HepG2 (cell line): ENCODE measurements around the gene SMIM44. TPM values are rescaled to one million over a fixed set of nuclear protein-coding genes. Genes with fewer than 3 reads are reported as not detected.

Experiments used
- ATAC-seq: fragments of 200-7000 bp; cut with Tn5 transposase; 3 replicates; pipeline ENCODE4 v1.9.1; 2020; ENCODE audit warnings: mild to moderate bottlenecking, moderate library complexity
- BruUV-seq: library from RNA; stranded (reverse); fragments of 400-500 nt; replicated peaks from 2 replicates; lab custom pipeline; 2021; lab: Mats Ljungman, UMichigan
- CTCF ChIA-PET: fragments of 300-600 bp; formaldehyde crosslinking; extraction: SDS; loops from one replicate; lab custom pipeline; 2021; ENCODE audit warnings: low total read pairs, inconsistent platforms, low intra/inter-chr PET ratio; lab: Yijun Ruan, JAX
- POLR2A ChIA-PET: fragments of 350-600 bp; sonication (Branson Sonifier 250); formaldehyde crosslinking; loops from one replicate; lab custom pipeline; 2020; ENCODE audit warnings: antibody characterized with exemption, inconsistent platforms; lab: Yijun Ruan, JAX
- DNase-seq: peaks from one replicate; pipeline ENCODE4 v3.0.0-alpha.2; 2015; ENCODE audit warnings: low spot score
- FAIRE-seq: peaks from 3 replicates; lab custom pipeline; 2011; peaks lifted over from hg19 to GRCh38; lab: Jason Lieb, UNC
- H2AFZ ChIP-seq: one replicate; pipeline ENCODE4 v1.6.1; 2011; ENCODE audit warnings: low read length, inconsistent platforms
- H3K27ac ChIP-seq: fragments of 300-600 bp; 3 replicates; pipeline ENCODE4 v1.8.0; 2011; ENCODE audit warnings: mixed run types, mild to moderate bottlenecking, mixed read lengths, low read length, inconsistent platforms; ENCODE audit not compliant: insufficient read depth; ENCODE audit errors: extremely low read length
- H3K27me3 ChIP-seq, 2 experiments: fragments of 200-600 bp in 1 of 2; 2 replicates in 1 of 2; 3 replicates in 1 of 2; pipeline versions ENCODE4 v1.6.0 to v1.8.0; 2011; ENCODE audit warnings: low read length in 2 of 2, mild to moderate bottlenecking in 2 of 2, moderate library complexity in 2 of 2, inconsistent platforms in 1 of 2; ENCODE audit not compliant: insufficient read depth in 2 of 2, control insufficient read depth in 1 of 2
- H3K36me3 ChIP-seq, 2 experiments: fragments of 200-600 bp in 1 of 2; replicated peaks in 1 of 2; 2 replicates in 1 of 2; 3 replicates in 1 of 2; pipeline versions ENCODE4 v1.5.1 to v1.8.0; 2011; ENCODE audit warnings: low read length in 2 of 2, inconsistent platforms in 1 of 2; ENCODE audit not compliant: insufficient read depth in 2 of 2, control insufficient read depth in 1 of 2
- H3K4me1 ChIP-seq: 2 replicates; pipeline ENCODE4 v1.5.1; 2012; ENCODE audit warnings: low read length, inconsistent platforms; ENCODE audit not compliant: insufficient read depth
- H3K4me2 ChIP-seq: 2 replicates; pipeline ENCODE4 v1.6.0; 2011; ENCODE audit warnings: low read depth, low read length, inconsistent platforms
- H3K4me3 ChIP-seq, 3 experiments: fragments of 200-600 bp in 1 of 3; sonication (generic), shearing (Covaris generic) in 1 of 3; replicated peaks in 1 of 3; 2 replicates each; pipeline ENCODE4 v1.5.1; 2011 to 2016; ENCODE audit warnings: low read length in 3 of 3, inconsistent platforms in 2 of 3, low read depth in 2 of 3, mild to moderate bottlenecking in 2 of 3, control low read depth in 1 of 3, mixed read lengths in 1 of 3; ENCODE audit not compliant: insufficient read depth in 1 of 3
- H3K79me2 ChIP-seq: one replicate; pipeline ENCODE4 v1.6.1; 2011; ENCODE audit warnings: low read length, inconsistent platforms; ENCODE audit not compliant: insufficient read depth
- H3K9ac ChIP-seq: 2 replicates; pipeline ENCODE4 v1.6.0; 2011; ENCODE audit warnings: mild to moderate bottlenecking, low read depth, low read length, inconsistent platforms; ENCODE audit not compliant: insufficient read depth
- H3K9me3 ChIP-seq: 2 replicates; pipeline ENCODE4 v1.5.1; 2012; ENCODE audit warnings: mild to moderate bottlenecking, low read length
- H4K20me1 ChIP-seq: 2 replicates; pipeline ENCODE4 v1.6.0; 2011; ENCODE audit warnings: inconsistent platforms, mild to moderate bottlenecking, low read length, moderate library complexity; ENCODE audit not compliant: insufficient read depth
- CAMTA2 ChIP-seq: sonication (generic); formaldehyde crosslinking; IDR thresholded peaks from 2 replicates; pipeline ENCODE4 v1.4.0; 2020; ENCODE audit warnings: mild to moderate bottlenecking, missing genetic modification reagents, borderline replicate concordance
- ERF ChIP-seq: IDR thresholded peaks from 2 replicates; pipeline ENCODE4 v1.6.1; 2018; ENCODE audit warnings: missing biosample characterization, missing genetic modification reagents
- MED13 ChIP-seq: sonication (generic); formaldehyde crosslinking; IDR thresholded peaks from 2 replicates; pipeline ENCODE4 v1.5.0; 2020; ENCODE audit warnings: missing genetic modification reagents
- MEF2D ChIP-seq: sonication (generic); formaldehyde crosslinking; IDR thresholded peaks from 2 replicates; pipeline ENCODE4 v1.5.1; 2020; ENCODE audit warnings: mild to moderate bottlenecking, missing genetic modification reagents
- NCOA5 ChIP-seq: sonication (generic); formaldehyde crosslinking; IDR thresholded peaks from 2 replicates; pipeline ENCODE4 v1.4.0; 2020; ENCODE audit warnings: missing genetic modification reagents
- NFATC3 ChIP-seq: sonication (generic); formaldehyde crosslinking; IDR thresholded peaks from 2 replicates; pipeline ENCODE4 v1.5.1; 2020; ENCODE audit warnings: mild to moderate bottlenecking, missing genetic modification reagents
- SATB2 ChIP-seq: sonication (generic); formaldehyde crosslinking; IDR thresholded peaks from 2 replicates; pipeline ENCODE4 v1.5.0; 2020; ENCODE audit warnings: missing genetic modification reagents
- USF2 ChIP-seq, 2 experiments: sonication (generic) in 1 of 2; formaldehyde crosslinking in 1 of 2; IDR thresholded peaks; 2 replicates each; pipeline versions ENCODE4 v1.5.1 to v1.6.1; 2011 to 2020; ENCODE audit warnings: borderline replicate concordance in 1 of 2, low read depth in 1 of 2, low read length in 1 of 2, mild to moderate bottlenecking in 1 of 2, missing genetic modification reagents in 1 of 2, moderate library complexity in 1 of 2
- ZNF414 ChIP-seq: sonication (generic); formaldehyde crosslinking; IDR thresholded peaks from 2 replicates; pipeline ENCODE4 v1.5.0; 2020; ENCODE audit warnings: missing genetic modification reagents
- ZNF512B ChIP-seq: sonication (generic); formaldehyde crosslinking; IDR thresholded peaks from 2 replicates; pipeline ENCODE4 v1.5.1; 2020; ENCODE audit warnings: missing genetic modification reagents, mild to moderate bottlenecking, borderline replicate concordance
- ZNF564 ChIP-seq: sonication (generic); formaldehyde crosslinking; IDR thresholded peaks from 2 replicates; pipeline ENCODE4 v1.8.1; 2023; ENCODE audit warnings: mild to moderate bottlenecking, missing genetic modification reagents
- ZNF567 ChIP-seq: sonication (generic); formaldehyde crosslinking; IDR thresholded peaks from 2 replicates; pipeline ENCODE4 v1.8.1; 2023; ENCODE audit warnings: mild to moderate bottlenecking, missing genetic modification reagents, borderline replicate concordance
- ZNF788 ChIP-seq: sonication (generic); formaldehyde crosslinking; IDR thresholded peaks from 2 replicates; pipeline ENCODE4 v1.5.0; 2020; ENCODE audit warnings: mild to moderate bottlenecking, missing genetic modification reagents, borderline replicate concordance
- ZNF839 ChIP-seq: sonication (generic); formaldehyde crosslinking; IDR thresholded peaks from 2 replicates; pipeline ENCODE4 v1.4.0; 2020; ENCODE audit warnings: missing genetic modification reagents, mild to moderate bottlenecking, borderline replicate concordance
- WGBS: methylation state at CpG from one replicate; pipeline ENCODE4 v1.1.6; 2017; ENCODE audit warnings: low lambda C conversion rate; 5-methylcytosine and 5-hydroxymethylcytosine counted together
- in situ Hi-C: cut with HindIII; loops from 2 replicates; pipeline ENCODE4 v1.10.0; 2017; ENCODE audit warnings: low pct_unique_long_range_greater_than_20kb; ENCODE audit not compliant: extremely low pct_ligation_motif_present
- intact Hi-C: fragments of 100-400 bp; cut with micrococcal nuclease; formaldehyde crosslinking; loops from one replicate; pipeline ENCODE4 v1.10.0; 2022; ENCODE audit not compliant: unreplicated experiment
- polyA plus RNA-seq, 8 experiments: library from polyadenylated mRNA; depleted of rRNA in 3 of 8; stranded (reverse) in 7 of 8; unstranded in 1 of 8; fragments of >200 nt; fragmentation: Illumina TruSeq in 4 of 8; extraction: Trizol in 4 of 8; gene quantifications; 2 replicates each; pipeline versions ENCODE4 v1.2.1 to v1.2.3, GENCODE V29; 2011 to 2016; ENCODE audit warnings: low read depth in 4 of 8, missing spikeins in 1 of 8, mixed read lengths in 1 of 8; ENCODE audit not compliant: insufficient read depth in 1 of 8
- total RNA-seq, 5 experiments: library from RNA; depleted of rRNA; stranded (reverse); fragments of >200 nt; fragmentation: Illumina TruSeq; extraction: Trizol; gene quantifications; 2 replicates each; pipeline ENCODE4 v1.2.3, GENCODE V29; 2016; ENCODE audit warnings: low read depth in 1 of 5

Gene SMIM44
- total and polyA plus RNA-seq, 2 of the 13 experiments (the other 11 are each of a cell fraction or from before 2014, with no cell fraction given), result not detected

GRCh38 chr19:3524078-3524842 is 41.0 kb upstream of the SMIM44 start:
- Histone ChIP-seq H3K36me3 (peaks cover 27 to 49% of the 10 kb centered on the region in 2 experiments), H4K20me1 (peaks cover 8% of the 10 kb centered on the region; the same call in 1 of the 2 replicates), H3K9me3 (no peaks in the 10 kb centered on the region), H3K4me2 (no peak overlapping the region), H2AFZ (no peak overlapping the region), H3K27ac (no peak overlapping the region), H3K27me3 (no peaks in the 10 kb centered on the region), H3K9ac (no peak overlapping the region), H3K4me3 (no peak overlapping the region), H3K79me2 (peaks cover 11% of the 10 kb centered on the region), H3K4me1 (no peaks in the 10 kb centered on the region)
- CTCF ChIA-PET, result no interaction called here
- DNase-seq, result no peak
- BruUV-seq, result no TSS peak
- ATAC-seq, result no peak
- in situ Hi-C loops, result no loop called here
- FAIRE-seq, result no peak
- 97% methylated on average over 20 of the region's 33 CpGs for WGBS
- TF ChIP-seq SATB2 (CRISPR knock-in tag) (no peak), NFATC3 (CRISPR knock-in tag) (no peak), ZNF414 (CRISPR knock-in tag) (no peak), ZNF567 (CRISPR knock-in tag) (no peak), ZNF564 (CRISPR knock-in tag) (no peak), ZNF839 (CRISPR knock-in tag) (no peak), MED13 (no peak), USF2 (IDR thresholded peaks at IDR 0.05; ENCODE audit: low read depth, low read length) (no peak), USF2 (CRISPR knock-in tag; IDR thresholded peaks at IDR 0.05; ENCODE audit: borderline replicate concordance) (no peak), ZNF788 (no peak), ERF (CRISPR knock-in tag) (no peak), NCOA5 (CRISPR knock-in tag) (no peak), MEF2D (no peak), ZNF512B (CRISPR knock-in tag) (no peak), CAMTA2 (CRISPR knock-in tag) (no peak)
- POLR2A ChIA-PET, result no interaction called here
- intact Hi-C loops, result no loop called here
